Measurements from ENCODE around the gene CEP128. TPM values are rescaled to one million over a fixed set of nuclear protein-coding genes. Genes with fewer than 3 reads are reported as not detected.

Gene CEP128
- total RNA-seq, 4 donors from 2014 or later, result 5.6 to 9.0 (median 7.5) TPM

DNA sequence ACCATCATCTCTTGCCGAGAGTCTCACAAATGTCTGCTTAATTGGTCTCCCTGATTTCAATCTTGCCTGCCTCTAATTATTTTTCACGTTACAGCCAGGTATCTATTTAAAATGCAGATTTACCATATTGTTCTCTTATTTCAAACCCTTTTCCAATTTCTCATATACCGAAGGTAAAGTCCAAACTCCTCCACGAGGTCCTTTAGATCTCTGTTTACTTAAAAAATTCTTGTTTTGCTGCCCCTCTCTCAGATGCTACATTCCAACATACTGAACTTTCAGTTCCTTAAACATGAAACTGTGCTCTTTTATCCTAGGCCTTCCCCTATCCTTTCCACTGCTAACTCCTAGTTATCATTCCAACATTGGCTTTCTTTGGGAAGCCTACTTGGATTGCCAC is 363.9 kb downstream of the CEP128 start:
- TF ChIP-seq, protein P1, sequence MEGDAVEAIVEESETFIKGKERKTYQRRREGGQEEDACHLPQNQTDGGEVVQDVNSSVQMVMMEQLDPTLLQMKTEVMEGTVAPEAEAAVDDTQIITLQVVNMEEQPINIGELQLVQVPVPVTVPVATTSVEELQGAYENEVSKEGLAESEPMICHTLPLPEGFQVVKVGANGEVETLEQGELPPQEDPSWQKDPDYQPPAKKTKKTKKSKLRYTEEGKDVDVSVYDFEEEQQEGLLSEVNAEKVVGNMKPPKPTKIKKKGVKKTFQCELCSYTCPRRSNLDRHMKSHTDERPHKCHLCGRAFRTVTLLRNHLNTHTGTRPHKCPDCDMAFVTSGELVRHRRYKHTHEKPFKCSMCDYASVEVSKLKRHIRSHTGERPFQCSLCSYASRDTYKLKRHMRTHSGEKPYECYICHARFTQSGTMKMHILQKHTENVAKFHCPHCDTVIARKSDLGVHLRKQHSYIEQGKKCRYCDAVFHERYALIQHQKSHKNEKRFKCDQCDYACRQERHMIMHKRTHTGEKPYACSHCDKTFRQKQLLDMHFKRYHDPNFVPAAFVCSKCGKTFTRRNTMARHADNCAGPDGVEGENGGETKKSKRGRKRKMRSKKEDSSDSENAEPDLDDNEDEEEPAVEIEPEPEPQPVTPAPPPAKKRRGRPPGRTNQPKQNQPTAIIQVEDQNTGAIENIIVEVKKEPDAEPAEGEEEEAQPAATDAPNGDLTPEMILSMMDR (IDR thresholded peaks at IDR 0.05; ENCODE audit: low read depth), result no peak

DNA sequence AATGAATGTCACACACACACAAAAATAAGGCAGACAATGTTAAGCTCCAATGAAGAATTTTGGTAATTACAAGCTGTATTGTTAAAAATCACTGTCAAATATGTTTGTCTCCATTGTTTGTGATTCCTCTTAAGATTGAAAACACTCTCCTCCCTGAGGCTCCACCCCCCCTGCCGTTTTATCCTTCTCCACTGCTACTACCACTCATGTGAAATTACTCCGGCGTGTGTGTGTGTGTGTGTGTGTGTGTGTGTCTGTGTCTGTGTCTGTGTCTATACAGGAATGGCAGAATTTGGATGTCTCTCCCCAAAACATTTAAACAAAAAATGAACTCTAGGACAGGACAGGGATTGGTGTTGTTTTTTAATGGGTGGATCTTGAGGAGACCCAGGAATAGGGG is 365.1 kb downstream of the CEP128 start:
- TF ChIP-seq, protein P1 (IDR thresholded peaks at IDR 0.05; ENCODE audit: low read depth), result no peak

DNA sequence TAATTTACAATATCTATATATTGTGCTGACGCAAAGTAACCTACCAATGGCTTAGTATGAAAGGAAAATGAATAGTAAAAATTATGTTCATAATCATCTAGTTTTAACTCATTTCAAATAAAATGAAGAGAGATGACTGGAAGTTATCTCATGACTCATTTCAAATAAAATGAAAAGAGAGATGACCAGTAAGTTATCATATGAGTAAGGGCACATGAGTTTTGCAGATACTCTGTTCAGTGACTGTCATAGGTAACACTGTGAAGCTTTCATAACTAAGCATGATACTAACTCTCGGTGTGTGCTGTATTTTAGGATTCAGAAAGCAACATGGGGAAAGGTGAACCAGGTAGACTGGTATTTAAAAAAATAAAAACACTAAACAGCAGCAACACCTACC is 365.8 kb downstream of the CEP128 start:
- TF ChIP-seq, protein P1 (IDR thresholded peaks at IDR 0.05; ENCODE audit: low read depth), result no peak

DNA sequence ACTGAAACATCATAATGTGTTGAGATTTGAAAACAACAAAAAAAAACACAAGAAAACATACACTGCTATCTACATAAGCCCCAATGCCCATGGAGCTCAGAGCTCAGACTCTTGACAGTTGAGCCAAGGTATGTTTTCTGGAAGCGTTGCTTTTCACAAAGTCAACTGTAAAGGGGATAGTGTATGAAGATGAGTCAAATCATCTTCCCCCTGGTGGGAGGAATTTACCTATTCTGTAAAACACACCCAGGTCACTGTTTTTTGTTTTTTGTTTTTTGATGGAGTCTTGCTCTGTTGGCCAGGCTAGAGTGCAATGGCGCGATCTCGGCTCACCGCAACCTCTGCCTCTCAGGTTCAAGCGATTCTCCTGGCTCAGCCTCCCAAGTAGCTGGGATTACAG is 368.9 kb downstream of the CEP128 start:
- TF ChIP-seq, protein P1 (IDR thresholded peaks at IDR 0.05; ENCODE audit: low read depth), result no peak

DNA sequence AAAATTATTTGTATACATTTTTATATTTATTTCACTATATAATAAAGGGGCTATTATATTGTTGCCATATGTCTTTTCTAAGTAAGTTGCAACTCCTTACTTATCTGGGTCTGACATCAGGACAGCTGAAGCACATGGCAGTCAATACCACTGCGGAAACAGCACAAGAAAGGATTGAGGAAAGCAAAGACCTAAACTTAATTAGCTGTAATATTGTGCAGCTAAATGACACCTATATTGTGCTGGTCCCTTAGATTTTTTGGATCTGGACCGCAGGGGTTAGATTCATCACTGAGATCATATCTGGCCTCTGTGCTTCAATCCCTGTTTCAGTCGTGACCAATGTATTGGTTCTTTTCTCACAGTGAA is 370.6 kb downstream of the CEP128 start:
- TF ChIP-seq, protein P1 (IDR thresholded peaks at IDR 0.05; ENCODE audit: low read depth), result no peak

DNA sequence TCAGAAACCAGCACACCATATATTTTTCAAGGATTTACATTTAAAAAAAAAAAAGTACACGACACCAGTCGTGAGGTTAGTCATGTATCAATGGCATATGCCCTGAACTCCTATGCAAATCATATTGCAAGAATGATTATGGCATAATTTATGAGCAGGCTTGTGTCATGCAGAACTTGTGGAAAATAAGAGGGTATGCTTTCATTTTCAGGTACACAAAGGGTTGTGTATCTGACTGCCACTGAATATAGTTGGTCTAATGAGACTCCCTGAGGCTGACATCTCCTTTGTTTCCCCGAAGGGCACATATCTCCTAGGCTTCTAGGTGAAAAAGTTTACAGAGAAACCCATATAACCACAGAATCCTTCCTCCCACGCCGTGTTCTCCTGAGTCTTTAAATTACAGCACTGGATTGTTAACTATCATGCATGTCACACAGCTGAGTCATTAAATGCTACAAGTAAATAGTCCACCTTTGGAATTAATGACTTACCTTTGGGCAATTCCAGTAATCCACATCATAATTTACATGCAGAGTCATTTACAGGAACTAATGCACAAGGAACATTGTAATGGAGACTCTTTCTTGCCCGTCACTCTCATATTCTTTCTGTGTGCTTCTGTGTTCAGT is 373.5 kb downstream of the CEP128 start:
- TF ChIP-seq, protein P1 (IDR thresholded peaks at IDR 0.05; ENCODE audit: low read depth), result no peak

DNA sequence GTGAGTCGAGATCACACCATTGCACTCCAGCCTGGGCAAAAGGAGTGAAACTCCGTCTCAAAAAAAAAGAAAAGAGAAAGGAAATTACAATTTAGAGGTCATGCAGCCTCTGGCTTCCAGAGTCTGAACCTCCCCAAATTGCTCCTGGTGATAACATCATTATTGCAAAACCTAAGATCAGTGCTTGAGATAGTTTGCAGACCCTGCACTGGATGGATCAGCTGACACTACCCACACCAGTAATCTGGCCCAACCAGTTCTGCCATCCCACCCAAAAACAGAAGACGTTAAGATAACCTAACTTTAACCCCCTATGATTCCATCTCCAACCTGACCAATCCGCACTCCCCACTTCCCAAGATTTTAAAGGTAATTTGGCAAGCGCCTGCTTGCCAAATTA is 376.5 kb downstream of the CEP128 start:
- TF ChIP-seq, protein P1 (IDR thresholded peaks at IDR 0.05; ENCODE audit: low read depth), result no peak
